HEK293T (cell line): ENCODE data around the gene LIN7A.

ENCODE experiments used
- FOXK2 ChIP-seq: fragments of 450-650 bp; IDR thresholded peaks from 2 replicates; pipeline ENCODE4 v1.6.1; 2016; ENCODE audit warnings: mild to moderate bottlenecking
- SP1 ChIP-seq: fragments of 450-650 bp; IDR thresholded peaks from 2 replicates; pipeline ENCODE4 v1.6.1; 2017
- ZNF384 ChIP-seq: fragments of 450-650 bp; IDR thresholded peaks from 2 replicates; pipeline ENCODE4 v1.6.1; 2016

- TF ChIP-seq ZNF384 (no peak), SP1 (no peak), FOXK2 (no peak)
These were observed 189.9 kb downstream of the LIN7A start for GRCh38 chr12:80747800-80748199.
